ENCODE data around the gene UNC13A.
A peak's percentile ranks its signal among the peaks of the same experiment; 100 is the strongest.

The UNC13A gene

DNA sequence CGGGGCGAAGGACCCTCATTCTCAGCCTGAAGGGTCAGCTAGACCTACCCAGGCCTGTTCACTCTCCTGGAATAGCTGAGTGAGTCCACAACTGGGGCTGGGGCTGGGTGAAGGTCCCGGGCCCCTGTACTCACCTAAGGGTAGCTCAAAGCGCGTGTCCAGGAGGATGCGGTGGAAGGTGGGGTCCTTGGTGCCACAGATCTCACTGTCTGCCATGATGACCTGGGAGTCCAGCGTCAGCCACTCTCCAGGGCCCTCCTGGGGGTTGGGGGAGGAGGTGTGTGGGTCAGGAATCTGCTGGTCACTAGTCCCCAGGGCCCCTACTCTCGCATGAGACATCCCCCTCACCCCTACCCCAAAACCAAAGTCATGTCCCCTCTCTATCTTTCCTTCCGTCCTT lies 18.7 kb downstream of the UNC13A start:
- DNase-seq (no peak), ATAC-seq (no peak)

DNA sequence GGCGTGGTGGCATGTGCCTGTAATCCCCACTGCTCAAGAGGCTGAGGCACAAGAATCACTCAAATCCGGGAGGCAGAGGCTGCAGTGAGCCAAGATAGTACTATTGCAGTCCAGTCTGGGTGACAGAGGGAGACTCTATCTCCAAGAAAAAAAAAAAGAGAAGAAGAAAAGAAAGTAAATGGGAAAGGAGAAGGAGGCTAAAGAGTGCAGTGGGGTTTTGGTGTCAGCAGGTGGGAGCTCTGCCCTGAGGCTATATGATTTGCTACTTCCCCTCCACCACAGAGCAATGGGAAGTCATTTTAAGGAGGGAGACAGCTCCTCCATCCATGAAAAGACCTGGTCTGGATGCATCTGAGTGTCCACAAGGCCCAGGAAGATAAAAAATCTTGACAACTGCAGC lies 23.1 kb downstream of the UNC13A start:
- DNase-seq (no peak), ATAC-seq (no peak)

DNA sequence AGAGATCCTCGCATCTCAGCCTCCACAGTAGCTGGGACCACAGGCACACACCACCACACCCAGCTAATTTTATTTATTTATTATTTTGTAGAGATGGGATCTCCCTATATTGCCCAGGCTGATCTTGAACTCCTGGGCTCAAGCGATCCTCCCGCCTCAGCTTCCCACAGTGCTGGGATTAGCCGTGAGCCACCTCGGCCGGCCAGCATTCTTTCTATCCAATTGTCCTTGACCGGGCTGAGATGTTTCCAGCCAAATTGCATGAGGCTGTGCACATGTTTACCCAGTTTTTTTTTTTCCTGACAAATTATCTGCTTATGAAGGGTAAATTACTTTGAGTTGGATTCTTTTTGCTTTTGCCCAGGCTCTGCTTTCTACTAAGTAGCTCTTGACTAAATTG lies 28.2 kb downstream of the UNC13A start:
- ATAC-seq: no peak
- no peak for DNase-seq

DNA sequence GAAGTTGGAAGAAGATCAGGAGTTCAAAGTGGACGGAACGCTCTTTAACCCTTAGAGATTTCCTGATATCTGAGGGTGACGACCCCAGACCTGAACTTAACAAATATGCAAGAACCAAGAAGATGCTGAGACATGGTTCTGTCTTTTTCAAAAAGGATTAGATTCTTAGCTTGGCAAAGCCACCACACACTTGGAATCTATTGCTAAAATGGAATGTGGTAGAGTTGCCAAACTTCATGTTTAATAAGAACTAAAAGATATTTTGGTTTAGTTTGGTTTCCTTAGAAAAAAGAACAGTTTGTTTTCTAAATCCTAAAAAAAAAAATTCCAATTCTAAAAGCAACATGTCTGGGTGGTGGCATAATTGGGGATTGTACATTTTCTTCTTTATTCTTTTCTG lies 29.5 kb downstream of the UNC13A start:
- no peak for DNase-seq
- ATAC-seq: no peak

DNA sequence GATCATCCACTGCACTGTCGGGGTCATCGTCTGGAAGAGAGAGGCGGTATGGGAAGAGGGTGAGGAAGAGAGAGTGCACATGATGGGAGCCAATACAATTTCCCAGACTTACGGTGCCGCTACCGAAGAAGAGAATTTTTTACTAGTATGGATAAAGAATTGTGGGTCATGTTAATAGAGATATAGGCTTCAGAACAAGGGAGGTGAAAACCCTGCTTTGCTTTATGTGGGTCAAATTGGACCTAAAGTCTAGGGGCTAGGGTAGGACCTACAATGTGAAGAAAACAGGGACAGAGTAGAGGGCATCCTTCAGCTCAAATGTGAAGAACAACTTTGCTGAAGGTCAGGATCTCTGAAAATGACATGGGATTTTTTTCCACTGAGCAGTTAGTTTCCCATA lies 29.9 kb downstream of the UNC13A start:
- DNase-seq (no peak), ATAC-seq (no peak)

DNA sequence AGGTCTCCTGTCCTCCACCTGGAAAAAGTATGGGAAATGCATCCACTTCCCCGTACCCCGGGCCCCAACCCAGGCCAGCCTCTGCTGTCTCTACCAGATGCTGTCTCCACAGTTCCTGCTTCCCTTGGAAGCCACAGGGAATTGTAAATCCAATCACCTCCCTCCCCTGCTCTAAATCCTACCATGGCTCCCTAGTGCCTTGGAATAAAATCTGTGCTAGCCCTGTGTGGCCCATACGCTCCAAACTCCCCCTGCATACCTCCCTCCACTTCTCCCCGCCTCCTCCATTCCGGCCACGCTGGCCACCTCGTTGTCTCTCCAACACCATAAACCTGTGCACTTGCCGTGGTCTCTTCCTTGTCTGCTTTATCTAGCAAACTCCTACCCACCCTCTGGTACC lies 31.2 kb downstream of the UNC13A start:
- no peak for ATAC-seq
- DNase-seq: no peak

DNA sequence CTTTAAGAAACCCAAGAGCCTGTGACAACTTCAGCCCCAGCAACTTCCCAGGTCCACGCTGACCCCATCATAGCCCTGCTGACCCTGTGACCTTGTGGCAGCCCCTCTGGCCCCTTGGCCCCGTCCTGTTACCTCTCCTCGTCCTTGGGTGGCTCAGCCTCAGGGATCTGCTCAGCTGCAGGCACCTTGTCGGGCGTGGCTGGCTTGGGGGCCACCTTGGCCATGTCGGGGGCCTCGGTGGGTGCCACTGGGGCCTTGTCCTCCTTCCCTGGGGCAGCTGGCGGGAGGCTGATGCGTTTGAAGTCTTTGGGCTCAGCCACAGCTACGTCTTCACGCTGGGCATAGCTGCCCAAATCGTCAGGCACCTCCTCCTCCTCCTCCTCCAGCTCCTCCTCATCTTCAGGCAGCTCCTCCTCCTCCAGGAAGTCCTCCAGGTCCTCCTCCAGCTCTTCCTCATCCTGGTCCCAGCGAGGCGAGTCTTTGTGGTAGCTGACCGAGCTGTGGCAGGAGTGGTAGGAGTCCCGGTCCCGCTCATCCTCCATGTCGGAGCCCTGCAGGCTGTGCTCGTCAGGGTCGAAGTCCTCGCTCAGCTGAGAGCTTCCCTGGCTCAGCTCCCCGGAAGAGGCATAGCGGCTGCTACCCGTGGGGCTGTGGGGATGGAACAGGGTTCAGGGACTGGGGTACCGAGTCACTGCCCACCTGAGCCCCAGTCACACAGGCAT lies 32.2 kb downstream of the UNC13A start:
- no peak for ATAC-seq
- DNase-seq: no peak

DNA sequence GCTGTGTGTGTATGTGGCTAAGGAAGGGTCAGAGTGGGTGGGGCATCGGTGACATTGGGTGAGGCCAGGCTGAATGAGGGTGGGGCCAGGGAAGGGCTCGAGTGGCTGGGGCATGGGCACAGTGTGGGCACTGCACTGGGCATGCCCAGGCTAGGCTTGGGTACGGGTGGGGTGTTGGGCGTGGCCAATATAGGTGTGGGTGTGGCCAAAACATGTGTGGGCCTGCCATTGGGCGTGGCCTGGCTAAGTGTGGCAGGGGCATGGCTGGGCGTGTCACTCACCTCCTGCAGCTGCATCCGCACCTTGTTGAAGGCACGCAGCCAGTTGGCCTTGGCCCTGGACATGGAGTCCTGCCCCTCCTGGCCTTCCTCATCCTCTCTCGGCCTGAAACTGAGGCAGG lies 33.2 kb downstream of the UNC13A start:
- ATAC-seq (no peak), DNase-seq (peak; percentile 27)

DNA sequence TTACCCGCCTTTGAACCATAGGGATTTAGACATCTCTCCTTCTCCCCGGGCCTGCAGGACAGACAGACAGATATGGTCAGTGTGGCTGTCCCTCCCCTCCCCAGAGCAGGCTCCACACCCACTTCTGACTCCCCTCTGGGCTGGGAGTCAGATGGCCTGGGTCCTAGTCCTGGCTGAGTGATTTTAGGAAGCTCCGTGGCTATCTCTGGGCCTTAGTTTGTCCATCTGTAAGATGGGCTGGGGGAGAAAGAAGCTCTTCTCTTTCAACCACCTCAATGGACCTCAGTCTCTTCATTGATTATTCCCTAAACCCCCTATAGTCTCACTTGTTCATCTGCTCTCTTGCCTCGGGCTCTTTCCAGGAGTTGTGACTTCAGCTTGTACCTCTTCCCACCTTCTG lies 35.5 kb downstream of the UNC13A start:
- DNase-seq (no peak), ATAC-seq (no peak)

DNA sequence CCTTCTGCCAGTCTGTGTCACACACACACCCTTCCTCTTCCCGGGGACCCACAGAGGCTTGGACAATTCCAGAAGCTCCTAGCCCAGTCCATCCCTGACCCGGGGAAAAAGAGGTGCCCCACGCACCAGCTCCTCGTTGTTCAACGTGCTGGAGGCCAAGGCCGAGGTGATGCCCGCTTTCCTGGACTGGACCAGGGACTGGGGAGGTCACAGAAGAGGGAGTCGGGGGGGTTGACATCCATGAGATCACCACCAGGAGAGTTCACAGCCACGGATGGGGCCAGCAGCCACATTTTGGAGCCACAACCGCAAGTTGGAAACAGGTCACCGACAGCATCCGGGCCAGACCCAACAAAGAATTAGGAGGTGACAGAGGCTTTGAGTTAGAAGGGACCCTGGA lies 39.4 kb downstream of the UNC13A start:
- ATAC-seq: no peak
- no peak for DNase-seq

DNA sequence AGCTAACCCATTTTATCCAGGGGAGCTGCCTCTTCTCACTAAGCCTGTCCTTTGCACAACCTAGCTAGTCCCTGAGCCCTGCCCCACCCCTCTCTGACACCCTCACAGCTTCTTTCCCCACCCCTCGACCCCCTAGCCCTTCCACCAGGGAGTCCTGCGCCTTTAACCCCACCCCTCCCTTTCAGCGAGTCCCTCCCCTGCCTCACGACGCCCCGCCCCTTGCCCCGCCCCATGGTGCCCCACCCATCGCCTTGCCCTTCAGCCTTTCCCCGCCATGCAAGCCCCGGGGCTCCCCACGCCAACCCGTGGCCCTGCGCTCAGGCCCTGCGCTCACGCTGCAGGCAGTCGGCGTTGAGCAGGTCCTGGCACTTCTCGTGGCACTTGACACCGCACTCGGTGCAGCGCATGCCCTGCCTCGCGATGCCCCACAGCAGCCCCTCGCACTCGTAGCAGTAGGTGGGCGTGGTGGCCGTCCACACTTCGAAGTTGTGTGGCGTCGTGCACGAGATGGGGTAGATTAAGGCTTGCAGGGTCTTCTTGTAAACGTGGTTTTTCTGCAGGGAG lies 40.0 kb downstream of the UNC13A start:
- DNase-seq (no peak), ATAC-seq (peak; percentile 25)

DNA sequence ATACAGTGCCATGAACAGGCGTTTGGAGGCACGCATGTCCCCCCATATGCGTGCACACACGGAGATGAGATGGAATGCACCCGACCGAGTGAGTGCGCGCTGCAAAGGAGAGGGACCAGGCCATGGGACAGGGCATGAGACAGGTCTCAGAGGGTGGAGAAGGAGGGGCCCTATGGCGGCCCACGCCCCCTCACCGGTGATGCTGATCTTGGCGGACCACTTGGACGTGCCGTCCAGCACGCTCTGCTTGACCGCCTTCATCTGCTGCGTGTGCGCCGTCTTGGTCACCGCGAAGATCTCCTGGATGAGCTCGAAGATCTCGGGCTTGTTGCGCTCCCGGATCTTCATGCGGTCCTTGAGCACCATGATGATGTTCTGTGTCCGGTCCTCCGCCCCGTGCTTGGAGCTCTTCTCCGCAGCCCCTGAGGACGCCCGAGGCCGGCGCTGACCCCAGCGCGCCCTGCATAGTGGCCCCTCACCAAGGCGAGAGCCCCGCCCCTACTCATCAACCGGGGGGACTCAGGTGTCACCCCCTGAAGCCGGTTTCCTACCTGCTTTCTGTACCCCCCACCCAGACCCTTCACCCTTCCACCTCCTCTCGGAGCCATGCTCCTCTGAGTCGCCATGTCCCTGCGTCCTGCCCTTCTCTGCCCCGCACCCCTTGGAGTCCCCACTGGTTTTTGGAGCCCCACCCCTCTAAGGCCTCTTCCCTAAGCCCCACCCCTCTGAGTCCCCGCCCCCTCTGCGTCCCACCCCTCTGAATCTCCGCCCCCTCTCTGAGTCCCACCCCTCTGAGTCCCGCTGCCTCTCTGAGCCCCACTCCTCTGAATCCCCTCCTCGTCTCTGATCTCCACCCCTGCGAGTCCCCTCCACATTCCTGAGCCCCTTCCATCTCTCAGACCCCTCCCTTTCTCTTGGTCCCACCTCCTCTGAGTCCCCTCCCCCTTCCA lies 40.8 kb downstream of the UNC13A start:
- no peak for ATAC-seq
- no peak for DNase-seq

DNA sequence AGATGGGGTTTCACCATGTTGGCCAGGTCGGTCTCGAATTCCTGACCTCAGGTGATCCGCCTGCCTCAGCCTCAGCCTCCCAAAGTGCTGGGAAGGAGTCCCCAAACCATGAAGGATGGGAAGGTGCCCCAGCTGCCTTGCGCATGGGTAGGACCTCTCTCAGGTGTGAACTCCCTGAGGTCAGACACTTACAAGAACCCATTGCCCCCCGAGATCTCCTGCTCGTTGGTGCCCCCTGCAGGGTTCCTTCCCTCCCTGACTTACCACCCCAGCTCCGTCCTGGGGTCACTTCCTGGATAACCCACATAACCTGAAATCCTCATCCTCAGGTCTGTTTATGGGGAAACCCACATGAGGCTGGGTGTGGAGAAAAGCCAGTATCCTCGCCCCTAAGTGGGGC lies 41.7 kb downstream of the UNC13A start:
- peak; percentile 32 for DNase-seq
- no peak for ATAC-seq

DNA sequence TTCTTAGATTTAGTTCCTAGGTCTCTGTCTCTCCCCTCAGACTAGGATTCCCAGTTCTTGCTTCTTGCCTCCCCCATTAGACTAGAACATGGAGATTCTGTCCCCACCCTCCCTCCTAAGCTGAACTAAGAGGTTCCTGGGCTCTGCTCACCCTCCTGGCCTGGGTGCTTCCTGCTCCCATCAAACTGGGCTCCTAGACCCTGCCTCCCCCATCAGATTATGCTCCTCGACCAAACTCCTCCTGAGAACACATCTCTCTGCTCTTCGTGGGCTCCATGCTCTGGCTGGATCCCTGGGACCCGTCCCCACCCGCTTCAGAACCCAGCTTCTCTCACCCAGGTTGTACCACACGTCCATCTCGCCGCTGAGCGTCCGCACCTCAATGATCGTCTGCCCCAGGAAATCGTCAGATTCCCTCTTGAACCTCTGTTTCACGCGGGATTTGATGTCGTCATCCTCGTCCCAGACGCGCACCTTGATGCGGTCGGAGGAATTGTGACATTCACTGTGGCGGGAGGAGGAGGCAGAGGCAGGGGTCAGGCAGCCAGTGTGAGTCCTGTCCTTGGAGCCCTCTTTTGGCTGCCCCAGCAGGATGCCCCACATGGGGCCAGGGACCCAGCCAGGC lies 42.7 kb downstream of the UNC13A start:
- ATAC-seq (no peak), DNase-seq (no peak)

DNA sequence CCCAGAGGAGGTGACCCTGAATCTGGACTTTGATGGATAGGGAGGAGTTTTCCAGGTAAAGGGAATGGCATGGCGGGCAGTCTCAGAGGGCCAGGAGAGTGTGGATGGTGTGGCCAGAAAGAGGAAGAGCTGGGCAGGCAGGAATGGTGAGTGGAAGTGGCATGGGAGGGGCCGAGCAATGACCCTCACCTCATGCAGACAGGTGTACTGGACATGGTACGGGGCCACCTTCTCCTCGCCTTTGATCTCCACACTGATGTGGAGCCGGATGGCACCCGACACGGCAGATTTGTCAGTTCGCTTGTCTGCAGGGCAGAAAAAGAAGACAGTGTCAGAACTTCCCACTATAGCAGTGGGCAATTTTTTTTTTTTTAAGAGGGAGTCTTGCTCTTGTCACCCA lies 45.5 kb downstream of the UNC13A start:
- no peak for ATAC-seq
- DNase-seq: no peak

DNA sequence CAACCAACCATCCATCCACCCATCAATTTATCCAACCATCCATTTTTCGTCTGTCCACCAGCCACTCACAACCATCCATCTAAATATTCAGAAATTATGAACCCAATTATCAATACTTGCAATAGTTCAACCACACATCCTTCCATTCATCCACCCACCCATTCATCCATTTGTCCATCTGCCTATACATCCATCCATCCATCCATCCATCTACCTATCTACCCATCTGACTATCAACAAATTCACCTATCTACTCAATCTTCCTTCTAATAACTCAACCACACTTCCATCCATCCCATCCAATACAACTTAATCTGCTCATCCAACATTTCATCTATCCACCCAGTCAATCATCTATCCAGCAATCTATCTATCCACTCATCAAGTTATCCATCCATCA lies 46.3 kb downstream of the UNC13A start:
- ATAC-seq (no peak), DNase-seq (no peak)

DNA sequence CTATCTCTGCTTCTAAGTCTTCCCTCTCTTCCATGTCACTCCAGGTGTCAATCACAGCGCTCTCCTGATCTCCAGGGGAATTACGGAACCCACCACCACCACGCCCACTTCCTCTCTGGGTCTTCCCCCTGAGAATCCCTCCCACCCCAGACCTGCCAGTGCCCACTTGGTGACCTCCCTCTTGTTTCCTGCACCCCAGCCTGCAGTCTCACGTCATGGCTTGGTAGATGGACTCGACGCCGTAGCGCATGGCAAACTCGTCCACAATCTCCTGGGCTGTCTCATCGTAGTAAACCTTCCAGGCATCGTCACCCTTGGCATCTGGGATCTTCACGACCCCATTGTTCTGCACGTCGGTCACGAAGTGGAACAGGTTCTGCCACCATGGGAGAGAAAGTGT lies 47.0 kb downstream of the UNC13A start:
- DNase-seq (no peak), ATAC-seq (no peak)

DNA sequence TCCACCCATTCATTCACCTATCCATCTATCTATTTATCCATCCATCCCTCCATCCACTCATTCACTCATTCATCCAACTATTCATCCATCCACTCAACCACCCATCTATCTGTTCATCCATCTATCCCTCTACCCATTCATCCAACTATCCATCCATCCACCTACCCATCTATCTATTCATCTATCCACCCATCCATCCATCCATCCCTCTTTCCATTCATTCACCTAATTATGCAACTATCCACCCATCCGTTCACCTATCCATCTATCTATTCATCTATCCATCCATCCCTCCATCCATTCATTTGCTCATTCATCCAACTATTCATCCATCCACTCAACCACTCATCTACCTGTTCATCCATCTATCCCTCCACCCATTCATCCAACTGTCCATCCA lies 54.5 kb downstream of the UNC13A start:
- DNase-seq (no peak), ATAC-seq (no peak)

DNA sequence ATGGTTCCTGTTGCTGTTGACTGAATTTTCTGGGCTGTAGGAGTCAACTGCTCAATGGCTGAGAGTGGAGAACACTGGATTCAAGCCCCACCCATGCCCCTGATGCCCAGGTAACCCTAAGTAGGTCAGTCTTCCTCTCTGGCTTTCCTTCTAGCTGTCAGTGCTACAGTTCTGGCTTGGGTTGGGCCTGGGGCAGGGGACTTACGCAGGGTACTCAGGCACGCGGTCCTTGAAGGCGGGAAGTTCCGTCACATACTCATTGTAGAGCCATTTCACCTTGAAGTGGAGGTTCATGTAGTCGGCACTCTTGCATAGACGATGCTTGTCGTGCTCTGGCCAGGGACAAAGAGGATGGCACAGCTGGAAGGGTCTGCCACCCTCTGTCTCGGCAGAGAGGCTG lies 55.6 kb downstream of the UNC13A start:
- ATAC-seq: no peak

DNA sequence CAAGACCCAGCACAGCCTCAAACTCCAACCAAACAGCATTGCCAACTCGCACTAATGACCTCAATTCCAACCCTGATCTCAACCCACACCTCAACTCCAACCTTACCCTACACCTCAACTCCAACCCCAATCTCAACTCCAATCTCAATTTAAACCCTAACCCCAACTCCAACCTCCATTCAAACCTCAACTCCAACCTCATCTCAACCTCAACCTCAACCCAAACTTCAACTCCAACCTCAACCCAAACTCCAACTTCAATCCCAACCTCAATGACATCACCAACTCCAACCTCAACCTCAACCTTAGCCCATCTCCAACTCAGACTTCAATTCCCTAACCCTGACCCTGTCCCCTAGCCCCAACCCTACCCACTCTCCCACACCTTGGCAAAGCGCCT lies 58.4 kb downstream of the UNC13A start:
- ATAC-seq (no peak), DNase-seq (no peak)

More for the DNA sequence above, 55.6 kb downstream of the UNC13A start:
- DNase-seq: no peak

DNA sequence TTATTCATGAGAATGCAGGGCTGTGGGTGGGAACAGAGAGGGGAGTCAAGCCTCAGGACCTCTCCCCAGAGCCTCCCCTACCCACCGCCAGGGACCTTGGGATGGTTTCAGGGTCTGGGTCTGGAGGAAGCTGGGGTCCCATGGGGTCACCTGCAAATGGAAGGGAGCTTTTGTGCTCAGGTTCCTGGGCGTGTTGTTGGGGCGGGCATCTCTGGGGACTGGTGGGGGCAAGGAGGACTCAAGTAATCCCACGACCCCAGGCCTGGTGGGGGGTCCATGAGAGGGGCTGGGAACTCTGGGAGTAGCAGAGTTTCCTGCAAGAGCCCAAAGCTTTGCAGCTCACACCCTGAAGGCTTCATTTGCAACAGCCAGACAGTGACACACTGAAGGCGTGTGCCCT lies 60.2 kb downstream of the UNC13A start:
- DNase-seq (no peak), ATAC-seq (no peak)

DNA sequence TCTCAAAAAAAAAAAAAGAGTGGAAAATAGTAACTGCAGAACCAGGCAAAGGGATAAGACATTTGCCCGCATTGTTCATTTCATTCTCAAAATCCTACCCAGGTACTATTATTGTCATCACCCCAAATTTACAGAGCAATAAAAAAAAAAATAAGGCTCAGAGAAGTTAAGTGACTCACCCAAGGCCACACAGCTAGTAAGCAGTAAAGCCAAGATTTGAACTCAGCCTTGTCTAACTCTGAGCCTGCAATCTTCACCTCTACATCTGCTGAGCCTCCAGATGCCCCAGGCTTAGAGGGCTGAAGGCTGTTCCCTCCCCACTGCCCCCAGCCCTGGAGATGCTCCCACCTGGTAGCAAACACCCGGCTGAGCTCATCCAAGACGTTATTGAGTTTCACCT lies 61.0 kb downstream of the UNC13A start:
- ATAC-seq (no peak), DNase-seq (no peak)

DNA sequence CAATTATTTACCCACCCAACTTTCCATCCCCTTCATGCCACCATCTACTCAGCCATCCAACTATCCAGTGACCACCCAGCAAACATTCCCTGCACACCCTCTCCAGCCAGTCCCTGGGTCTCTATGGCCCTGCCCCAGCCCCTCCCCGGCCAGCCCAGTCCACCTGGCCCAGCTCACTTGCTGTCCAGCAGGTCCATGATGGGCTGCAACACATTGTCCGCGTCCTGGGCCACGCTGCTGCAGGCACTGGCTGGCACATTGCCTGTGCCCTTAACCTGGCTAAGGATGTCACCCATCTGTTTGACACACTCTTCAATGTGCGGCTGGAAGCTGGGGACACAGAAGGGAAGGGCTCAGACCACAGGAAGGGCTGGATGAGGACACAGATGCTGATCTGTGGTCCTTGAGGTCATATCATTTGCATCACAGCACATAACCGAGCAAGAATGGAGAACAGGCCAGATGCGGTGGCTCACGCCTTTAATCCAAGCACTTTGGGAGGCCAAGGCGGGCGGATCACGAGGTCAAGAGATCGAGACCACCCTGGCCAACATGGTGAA lies 61.6 kb downstream of the UNC13A start:
- ATAC-seq (no peak), DNase-seq (no peak)
